Measurements from ENCODE around the gene SET.

- TF ChIP-seq CTCF (conservative IDR thresholded peaks at IDR 0.05; ENCODE audit: low read depth, low read length) (no peak), EZH2 (IDR thresholded peaks at IDR 0.05; ENCODE audit: borderline replicate concordance, low read depth, low read length, poor library complexity, severe bottlenecking) (no peak)
Measured at GRCh38 chr9:128713411-128713780, 24.4 kb downstream of the SET start.

Measured in A673 (cell line).